Subcutaneous adipose tissue (tissue), 4 donors: Measurements from ENCODE around the gene CST8. TPM values are rescaled to one million over a fixed set of nuclear protein-coding genes. Genes with fewer than 3 reads are reported as not detected.

ENCODE experiments used
- total RNA-seq, 4 donors: library from RNA; depleted of rRNA; stranded (reverse); fragments of >200 nt; gene quantifications; one replicate each; pipeline ENCODE4 v1.1.0, GENCODE V29; 2016
- TF ChIP-seq, protein P1 (sequence below): fragments of 450-650 bp; IDR thresholded peaks from one replicate; pipeline ENCODE4 v1.5.1; 2016; ENCODE audit warnings: low read depth, mild to moderate bottlenecking, control low read depth, antibody characterized with exemption, moderate library complexity

CST8 gene
- total RNA-seq, 4 donors from 2014 or later, result not detected

DNA sequence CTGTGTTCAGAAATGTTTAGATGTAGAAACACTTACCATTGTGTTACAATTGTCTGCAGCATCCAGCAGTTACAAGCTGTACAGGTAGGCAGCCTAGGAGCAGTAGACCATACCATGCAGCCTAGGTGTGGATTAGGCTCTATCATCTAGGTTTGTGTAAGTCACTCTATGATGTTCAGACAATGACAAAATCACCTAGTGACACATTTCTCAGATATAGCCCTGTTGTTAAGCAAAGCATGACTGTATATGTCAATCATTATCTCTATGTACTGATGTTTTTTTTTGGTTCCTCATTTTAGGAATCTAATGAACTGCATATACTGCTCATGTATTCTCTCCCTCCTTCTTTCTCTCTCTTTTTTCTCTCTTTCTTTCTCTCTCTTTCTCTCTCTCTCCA is 22.2 kb downstream of the CST8 start:
- TF ChIP-seq, protein P1, sequence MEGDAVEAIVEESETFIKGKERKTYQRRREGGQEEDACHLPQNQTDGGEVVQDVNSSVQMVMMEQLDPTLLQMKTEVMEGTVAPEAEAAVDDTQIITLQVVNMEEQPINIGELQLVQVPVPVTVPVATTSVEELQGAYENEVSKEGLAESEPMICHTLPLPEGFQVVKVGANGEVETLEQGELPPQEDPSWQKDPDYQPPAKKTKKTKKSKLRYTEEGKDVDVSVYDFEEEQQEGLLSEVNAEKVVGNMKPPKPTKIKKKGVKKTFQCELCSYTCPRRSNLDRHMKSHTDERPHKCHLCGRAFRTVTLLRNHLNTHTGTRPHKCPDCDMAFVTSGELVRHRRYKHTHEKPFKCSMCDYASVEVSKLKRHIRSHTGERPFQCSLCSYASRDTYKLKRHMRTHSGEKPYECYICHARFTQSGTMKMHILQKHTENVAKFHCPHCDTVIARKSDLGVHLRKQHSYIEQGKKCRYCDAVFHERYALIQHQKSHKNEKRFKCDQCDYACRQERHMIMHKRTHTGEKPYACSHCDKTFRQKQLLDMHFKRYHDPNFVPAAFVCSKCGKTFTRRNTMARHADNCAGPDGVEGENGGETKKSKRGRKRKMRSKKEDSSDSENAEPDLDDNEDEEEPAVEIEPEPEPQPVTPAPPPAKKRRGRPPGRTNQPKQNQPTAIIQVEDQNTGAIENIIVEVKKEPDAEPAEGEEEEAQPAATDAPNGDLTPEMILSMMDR, result no peak

DNA sequence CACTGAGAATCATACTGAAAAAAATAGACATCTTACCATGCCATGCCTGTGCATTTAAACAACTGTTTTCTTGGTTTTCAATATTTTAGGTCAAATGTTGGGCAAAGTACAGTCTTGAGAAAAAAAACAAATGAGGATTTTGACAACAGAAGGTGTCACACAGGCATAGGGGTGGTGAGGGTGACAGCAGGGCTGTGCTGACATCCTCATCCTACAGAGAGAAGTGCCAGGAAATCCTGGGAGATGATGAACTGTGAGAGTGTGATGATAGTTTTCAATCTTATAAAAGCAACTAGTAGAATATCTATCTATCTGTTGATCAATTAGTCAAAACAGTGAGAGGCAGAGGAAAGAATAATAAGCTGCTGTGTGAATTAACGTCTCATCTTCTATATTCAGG is 23.9 kb downstream of the CST8 start:
- TF ChIP-seq, protein P1, result no peak

DNA sequence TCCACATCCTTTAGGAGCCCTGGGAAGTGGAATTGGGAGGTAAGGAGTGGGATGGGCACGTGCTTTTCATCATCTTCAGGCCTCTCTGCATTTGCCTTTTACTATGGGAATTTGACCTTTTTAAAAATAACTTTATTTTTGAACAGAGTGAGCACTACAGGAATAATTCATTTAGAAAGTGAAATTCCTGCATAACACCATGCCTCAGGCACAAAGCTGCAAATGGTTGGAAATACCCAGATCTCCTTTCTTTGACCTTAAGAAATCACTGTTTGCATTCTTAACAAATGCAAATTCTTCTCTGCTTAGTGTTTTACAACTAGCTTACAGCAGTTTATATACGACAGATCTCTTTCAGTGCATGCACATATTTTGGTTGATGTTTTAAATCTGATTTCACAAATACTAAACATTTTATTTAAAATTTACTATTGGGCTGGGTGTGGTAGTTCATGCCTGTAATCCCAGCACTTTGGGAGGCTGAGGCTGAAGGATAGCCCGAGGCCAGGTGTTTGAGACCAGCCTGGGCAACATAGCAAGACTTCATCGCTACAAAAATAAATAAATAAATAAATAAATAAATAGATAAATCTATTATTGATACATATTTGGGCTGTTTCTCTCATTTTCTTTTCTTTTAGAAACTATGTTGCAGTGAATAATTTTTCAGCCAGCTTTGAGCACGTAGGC is 24.5 kb downstream of the CST8 start:
- TF ChIP-seq, protein P1, result no peak

DNA sequence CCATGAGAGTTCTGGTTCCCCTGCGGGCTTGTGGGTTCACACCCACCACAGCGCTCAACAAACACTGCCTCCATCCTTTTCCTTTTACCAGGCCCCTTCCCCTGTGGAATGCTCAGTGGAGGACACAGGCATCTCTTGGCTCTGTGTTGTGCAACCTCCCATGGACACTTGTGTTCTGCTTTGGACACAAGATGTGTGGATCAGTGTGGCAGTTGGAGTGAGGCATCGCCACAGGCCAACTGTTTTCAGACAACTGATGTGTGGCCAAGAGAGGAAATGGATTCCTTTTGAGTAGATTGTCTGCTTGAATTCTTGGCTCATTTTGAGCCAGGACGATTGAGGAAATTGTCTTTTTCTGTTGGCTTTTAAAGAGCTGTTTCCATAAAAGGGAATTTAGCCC is 26.8 kb downstream of the CST8 start:
- TF ChIP-seq, protein P1, result no peak

DNA sequence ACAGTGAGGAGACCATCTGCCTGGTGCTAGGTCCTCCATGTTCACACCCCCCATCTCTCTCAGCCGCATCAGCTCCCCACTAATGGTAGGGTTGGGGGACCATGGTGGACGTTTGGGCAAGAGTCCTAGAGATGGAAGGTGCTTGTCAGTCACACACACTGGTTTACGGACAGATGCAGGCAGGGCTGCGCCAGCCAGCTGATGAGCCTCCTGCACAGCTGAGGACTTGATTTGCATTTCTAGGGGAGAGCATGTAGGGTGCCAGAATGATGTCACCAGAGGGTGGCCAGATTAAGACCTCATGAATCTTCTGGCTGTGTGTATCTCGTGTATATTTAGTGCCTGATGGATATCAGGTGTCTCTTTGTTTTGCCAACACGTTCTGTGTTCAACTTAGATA is 28.6 kb downstream of the CST8 start:
- TF ChIP-seq, protein P1, result no peak

DNA sequence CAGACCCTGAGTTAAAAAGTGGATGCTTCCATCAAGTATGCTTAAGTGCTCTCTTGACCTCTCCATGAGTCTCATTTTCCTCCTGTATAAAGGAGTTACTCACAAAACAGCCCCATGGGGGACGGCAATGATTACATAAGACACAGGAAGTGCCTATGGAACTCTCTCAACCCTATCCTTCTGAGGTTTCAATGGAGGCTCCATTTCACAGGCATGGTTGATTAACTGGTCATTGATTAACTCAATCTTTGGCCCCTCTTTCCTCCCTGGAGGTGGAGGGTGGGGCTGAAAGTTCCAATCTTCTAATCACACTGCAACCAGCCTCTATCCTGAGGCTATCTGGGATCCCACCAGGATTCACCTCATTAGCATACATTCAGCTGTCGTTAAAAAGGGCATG is 29.3 kb downstream of the CST8 start:
- TF ChIP-seq, protein P1, result no peak

DNA sequence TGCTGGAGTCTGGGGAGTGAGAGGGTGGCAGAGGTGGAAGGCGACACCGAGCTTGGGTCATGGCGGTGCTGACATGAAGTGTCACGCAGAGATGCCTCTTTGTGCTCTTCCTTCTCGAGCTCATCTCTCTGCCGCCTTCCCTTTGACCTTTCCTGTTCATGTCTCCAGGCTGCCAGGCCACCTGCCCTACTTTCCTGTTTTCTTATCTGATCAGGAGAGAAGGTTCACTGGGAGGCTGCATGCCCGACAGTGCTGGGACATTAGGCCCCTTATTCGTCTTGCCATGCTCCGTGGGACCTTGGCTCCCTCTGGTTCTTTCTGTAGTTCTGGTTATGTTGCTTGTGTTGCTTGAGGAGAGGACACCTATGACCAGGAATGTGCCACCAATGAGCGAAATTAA is 33.2 kb downstream of the CST8 start:
- TF ChIP-seq, protein P1, result no peak
